HG02885 (cell line): ENCODE measurements around the gene CD82.

Experiments used
- ATAC-seq: cut with Tn5 transposase; IDR thresholded peaks from one replicate; pipeline ENCODE4 v1.9.1; 2021; ENCODE audit warnings: mild to moderate bottlenecking; ENCODE audit not compliant: unreplicated experiment, poor library complexity

CD82 gene

DNA sequence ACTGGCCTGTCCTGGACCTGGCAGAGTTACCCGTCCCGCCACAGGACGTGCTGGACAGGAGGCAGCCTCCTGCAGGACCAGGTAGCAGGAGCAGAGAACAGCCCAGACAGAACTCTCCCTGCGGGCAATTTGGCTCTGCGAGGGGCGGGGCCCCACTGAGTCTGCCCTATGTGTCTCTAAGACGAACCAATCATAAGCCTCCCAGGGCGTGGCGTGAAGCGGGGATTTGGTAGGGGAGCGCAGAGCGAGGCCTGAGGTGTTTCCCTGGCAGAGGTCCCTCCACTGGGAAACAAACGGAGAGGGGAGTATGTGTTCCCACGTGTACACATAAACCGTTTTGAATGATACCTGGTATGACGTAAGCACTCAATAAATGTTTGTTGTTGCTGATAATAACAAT is 7.4 kb downstream of the CD82 start:
- ATAC-seq: no peak

- no peak for ATAC-seq
These were observed 7.9 kb downstream of the CD82 start for GRCh38 chr11:44573333-44573732.

GRCh38 chr11:44574610-44575287 is 9.3 kb downstream of the CD82 start:
- ATAC-seq: peak; percentile 50

DNA sequence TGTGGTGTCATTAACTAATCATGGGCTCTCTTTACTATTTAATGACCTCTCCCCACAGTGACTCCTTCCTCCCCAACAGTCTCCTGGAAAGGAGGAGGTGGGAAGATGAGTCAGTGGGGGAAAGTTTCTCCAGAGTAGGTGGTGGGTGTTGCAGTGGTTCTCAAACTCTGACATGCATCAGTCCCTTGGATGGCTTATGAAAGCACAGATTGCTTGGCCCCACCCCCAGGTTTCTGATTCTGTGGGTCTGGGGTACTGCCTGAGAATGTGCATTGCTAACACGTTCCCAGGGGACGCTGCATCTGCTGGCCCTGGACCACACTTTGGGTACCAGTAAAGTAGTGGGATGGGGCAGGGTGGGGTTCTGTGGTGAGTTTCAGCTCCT is 9.8 kb downstream of the CD82 start:
- ATAC-seq: no peak

GRCh38 chr11:44575962-44576361 is 10.5 kb downstream of the CD82 start:
- ATAC-seq: no peak

DNA sequence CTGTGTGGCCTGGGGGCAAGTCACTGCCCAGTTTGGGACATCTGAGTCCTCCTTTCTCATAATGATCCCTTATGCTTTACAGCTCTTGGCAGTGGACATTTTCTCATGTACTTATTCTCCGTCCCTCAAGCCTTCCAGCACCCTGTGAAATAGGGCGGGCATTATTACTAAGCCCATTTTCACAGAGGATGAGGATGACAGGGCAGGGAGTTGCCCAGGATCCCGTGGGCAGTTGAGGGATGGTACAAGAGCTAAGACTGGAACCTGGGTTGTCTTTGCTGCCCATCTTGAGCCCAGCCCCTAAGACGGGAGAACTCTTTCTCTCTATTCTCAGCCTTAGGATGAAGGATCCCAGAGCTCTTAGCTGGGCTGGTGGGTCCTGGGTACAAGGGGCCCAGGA is 11.2 kb downstream of the CD82 start:
- no peak for ATAC-seq

GRCh38 chr11:44577231-44577830 is 11.9 kb downstream of the CD82 start:
- ATAC-seq: no peak

GRCh38 chr11:44578279-44578678 is 12.8 kb downstream of the CD82 start:
- peak; percentile 45 for ATAC-seq

GRCh38 chr11:44579302-44579761 is 13.9 kb downstream of the CD82 start:
- ATAC-seq: no peak

DNA sequence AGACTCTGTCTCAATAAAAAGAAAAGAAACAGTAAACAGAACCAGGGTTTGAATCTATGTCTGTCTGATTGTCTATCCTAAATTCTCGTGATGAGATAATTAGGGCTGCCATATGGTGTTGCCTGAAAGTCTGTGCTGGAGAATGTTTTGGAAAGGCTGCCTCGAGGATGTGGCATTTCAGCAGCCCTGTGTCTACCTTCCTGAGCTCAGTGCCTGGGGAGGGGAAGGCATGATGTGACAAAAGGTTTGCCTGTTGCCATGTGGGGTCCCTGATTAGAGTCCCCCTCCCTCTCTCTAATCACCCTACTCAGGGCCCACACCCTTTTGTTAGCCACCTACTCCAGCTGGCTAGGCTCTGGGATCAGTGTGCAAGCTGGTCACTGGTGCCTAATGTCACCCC is 15.2 kb downstream of the CD82 start:
- no peak for ATAC-seq

DNA sequence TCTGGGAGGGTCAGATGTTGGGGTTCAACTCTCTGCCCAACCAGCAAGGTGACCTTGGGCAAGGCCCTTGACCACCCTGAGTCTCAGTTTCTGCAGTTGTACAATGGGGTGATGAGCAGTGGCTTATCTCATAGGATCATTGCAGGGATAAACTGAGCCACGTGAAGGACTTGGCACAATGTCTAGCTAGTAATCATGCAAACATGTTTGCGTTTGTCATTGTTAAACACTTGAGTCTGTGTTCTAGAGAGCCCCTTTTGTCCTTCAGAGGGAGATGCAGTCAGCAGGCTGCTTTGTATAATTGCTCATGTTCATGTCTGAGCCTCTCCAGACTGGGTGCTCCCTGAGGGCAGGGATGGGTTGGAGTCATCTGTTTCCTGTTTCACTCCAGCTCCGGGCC is 15.8 kb downstream of the CD82 start:
- no peak for ATAC-seq

GRCh38 chr11:44582641-44583352 is 17.3 kb downstream of the CD82 start:
- ATAC-seq: no peak

DNA sequence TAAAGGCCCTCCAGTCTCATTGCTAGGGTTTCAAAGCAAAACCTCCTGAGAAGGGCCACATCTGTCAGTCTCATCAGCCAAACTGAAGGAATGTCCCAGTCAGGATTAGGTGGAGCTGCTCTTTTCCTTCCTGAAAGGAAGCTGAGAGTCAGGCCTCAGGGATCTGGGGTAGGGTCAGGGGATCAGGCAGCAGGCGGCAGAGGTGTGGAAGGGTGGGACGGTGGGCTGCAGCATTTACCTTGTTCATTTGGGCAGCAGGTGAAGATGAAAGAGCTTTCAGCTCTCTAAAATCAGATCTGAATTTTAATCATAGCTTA is 17.8 kb downstream of the CD82 start:
- ATAC-seq: no peak

DNA sequence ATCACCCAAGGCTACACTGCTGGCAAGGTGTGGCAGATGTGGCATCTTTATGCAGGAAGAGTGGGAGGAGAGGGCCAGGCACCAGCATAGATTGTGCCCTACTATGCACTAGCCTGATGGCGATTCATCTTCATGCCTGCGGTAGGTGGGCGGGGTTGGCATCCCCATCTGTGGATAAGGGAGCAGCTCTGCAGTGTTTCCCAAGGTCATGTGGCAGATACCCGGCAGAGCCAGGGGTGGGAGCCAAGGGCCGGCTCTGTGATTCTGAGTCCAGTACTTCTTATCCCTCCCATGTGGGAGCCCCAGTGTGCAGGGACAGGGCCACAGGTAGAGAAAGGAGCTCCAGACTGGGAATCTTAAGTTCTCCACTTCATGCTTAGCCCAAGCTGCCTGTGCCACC is 20.0 kb downstream of the CD82 start:
- no peak for ATAC-seq

DNA sequence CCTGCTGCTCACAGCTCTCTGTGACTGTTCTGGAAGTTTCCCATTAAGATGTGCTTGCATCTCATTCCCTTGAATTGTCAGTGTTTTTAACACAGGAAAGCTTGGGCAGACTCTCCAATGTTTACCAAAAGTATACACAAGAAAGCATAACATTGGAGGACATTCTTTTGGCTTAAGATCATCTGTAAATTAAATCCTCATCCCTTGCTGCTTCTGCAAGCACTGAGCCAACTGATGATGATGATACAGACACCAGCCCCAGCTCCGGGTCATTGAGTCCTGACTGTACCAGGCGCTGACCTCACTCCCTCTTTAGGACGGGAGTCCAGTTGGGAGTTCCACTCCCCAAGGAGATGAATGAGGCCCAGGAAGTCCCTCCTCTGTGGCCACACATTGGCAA is 23.8 kb downstream of the CD82 start:
- no peak for ATAC-seq

GRCh38 chr11:44590769-44591168 is 25.3 kb downstream of the CD82 start:
- ATAC-seq: no peak

DNA sequence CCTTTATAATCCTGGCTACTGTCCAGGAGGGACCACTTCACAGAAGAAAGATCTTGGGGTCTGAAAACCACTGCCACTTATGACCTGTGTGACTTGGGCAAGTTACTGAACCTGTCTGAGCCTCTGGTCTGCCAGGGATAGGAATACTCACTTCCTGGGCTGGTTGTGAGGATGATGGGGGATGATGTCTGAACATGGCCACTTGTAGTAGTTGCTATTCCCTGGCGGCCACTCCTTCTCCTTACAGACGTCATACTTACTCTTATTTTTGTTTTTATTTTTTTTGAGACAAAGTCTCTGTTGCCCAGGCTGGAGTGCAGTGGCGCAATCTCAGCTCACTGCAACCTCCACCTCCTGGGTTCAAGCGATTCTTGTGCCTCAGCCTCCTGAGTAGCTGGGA is 26.1 kb downstream of the CD82 start:
- no peak for ATAC-seq

GRCh38 chr11:44592125-44592940 is 26.9 kb downstream of the CD82 start:
- no peak for ATAC-seq

GRCh38 chr11:44593251-44593650 is 27.8 kb downstream of the CD82 start:
- no peak for ATAC-seq

DNA sequence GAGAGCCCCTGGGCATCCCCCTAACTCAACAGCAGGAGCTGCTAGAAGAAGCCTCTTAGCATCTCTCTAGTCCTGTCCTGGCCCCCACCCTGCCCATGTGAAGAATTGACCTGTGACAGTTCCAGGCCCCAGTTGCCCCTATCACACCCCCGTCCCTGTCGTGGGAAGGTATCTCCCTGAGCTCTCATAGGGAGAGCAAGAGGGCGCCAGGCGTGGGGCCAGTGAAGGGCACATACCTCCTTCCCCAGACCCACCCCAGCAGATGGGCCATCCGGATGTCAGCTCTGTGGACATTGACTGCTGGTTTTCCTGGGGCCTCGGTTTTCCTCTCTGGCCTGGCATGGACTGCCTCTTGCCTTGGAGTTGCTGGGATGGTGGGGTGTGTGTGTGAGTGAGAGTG is 29.5 kb downstream of the CD82 start:
- no peak for ATAC-seq

DNA sequence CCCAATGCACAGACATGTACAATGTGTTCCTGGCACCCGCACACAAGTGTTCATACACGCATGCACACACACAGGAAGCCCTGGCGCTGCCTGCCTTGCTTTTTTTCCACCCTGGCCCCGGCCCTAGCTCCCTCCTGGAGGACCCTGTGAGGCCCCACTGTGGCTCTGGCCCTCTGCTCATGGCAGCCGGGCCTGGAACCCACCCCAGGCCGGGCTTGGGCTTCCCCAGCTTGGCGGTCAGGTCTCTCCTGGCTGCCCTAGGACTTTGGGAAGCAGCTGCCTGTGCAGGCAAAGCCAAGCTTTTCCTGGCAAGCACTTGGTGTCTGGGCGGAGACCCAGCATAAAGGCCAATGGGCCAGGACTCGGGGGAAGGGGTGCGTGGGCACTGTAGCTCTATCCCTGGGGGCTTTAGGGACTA is 30.5 kb downstream of the CD82 start:
- ATAC-seq: no peak
